ENCODE data around the gene KIAA1217.

DNA sequence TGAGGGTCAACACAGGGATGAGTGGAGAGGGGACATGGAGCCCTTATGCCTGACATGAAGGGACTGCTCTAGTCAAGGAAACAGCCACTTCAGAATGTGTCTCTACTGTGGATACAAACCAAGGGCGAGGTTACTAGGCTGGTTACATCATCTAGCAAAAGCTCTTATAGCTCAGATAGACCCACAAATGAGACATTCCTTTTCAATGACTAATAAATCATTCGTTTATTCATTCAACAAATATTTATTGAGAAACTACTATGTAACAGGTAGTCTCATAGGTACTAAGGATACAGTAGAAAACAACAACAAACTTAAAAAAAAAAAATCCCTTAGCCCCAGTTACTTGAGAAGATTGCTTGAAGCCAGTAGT lies 219.5 kb downstream of the KIAA1217 start:
- TF ChIP-seq CTCF (IDR thresholded peaks at IDR 0.05): no peak
- TF ChIP-seq POLR2A (IDR thresholded peaks at IDR 0.05): no peak
